ENCODE measurements around the gene MNT.

Gene MNT

DNA sequence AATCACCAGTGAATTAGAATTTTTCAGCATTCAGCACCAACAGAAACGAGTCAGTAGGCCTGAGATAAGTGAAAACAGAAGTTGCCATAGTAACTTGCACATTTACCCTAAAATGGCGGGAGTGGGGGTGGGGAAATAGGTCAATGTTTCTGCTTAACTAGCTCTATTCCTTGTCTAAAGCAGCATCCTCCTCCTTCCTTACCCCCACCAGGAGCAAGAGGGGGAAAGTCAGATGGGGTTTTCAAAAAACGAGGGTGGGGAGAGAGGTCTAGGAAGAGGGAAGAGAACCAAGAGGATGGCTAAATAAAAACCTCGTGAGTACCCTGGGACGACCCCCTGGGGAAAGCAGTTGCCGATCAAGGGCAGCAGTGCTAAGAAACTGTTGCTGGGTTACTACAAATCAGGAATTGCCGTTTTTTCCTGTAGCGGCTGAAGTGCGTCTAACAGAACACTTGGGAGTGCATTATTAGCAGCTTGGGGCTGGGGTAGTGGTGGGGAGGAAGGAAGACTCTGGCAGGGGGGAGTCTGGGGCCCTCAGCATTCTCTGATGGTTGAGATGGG lies 34.4 kb upstream of the MNT start:
- Mint-ChIP-seq H3K36me3 (ENCODE audit: low read depth) (peaks cover 52% of the 10 kb centered on the region), H3K27me3 (ENCODE audit: low read depth) (no peaks in the 10 kb centered on the region), H3K9me3 (no peaks in the 10 kb centered on the region), H3K4me3 (peak overlapping the region in 1 of 3 experiments; percentile 66), H3K27ac (peak overlapping the region; percentile 31 to 89 (median 56)), H3K4me1 (peaks cover 22% of the 10 kb centered on the region)
- TF ChIP-seq, protein P1, sequence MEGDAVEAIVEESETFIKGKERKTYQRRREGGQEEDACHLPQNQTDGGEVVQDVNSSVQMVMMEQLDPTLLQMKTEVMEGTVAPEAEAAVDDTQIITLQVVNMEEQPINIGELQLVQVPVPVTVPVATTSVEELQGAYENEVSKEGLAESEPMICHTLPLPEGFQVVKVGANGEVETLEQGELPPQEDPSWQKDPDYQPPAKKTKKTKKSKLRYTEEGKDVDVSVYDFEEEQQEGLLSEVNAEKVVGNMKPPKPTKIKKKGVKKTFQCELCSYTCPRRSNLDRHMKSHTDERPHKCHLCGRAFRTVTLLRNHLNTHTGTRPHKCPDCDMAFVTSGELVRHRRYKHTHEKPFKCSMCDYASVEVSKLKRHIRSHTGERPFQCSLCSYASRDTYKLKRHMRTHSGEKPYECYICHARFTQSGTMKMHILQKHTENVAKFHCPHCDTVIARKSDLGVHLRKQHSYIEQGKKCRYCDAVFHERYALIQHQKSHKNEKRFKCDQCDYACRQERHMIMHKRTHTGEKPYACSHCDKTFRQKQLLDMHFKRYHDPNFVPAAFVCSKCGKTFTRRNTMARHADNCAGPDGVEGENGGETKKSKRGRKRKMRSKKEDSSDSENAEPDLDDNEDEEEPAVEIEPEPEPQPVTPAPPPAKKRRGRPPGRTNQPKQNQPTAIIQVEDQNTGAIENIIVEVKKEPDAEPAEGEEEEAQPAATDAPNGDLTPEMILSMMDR (IDR thresholded peaks at IDR 0.05; ENCODE audit: unreplicated experiment in 3 of 3), result no peak

DNA sequence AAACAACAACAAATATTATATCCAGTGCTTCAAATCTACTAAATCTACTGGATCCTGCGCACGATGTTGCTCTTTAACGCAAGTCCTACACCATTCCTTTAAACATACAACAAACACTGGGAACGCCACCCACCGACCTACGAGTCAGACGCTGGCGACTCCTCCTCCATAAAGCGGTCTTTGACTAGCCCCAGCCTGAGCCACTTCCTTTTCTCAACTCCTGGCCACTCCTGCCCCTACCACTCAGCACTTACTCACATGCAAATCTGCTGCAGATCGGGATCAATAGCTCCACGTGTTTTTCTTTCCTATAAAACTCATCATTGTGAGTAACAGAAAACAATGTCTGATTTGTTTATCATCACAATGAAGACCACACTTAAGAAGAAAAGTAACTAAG lies 32.8 kb upstream of the MNT start:
- Mint-ChIP-seq H3K27me3 (ENCODE audit: low read depth) (no peaks in the 10 kb centered on the region), H3K9me3 (no peaks in the 10 kb centered on the region), H3K4me1 (peaks cover 22% of the 10 kb centered on the region), H3K27ac (peak overlapping the region in 1 of 3 experiments; percentile 63), H3K4me3 (no peak overlapping the region), H3K36me3 (ENCODE audit: low read depth) (peaks cover 44% of the 10 kb centered on the region)
- TF ChIP-seq, protein P1 (IDR thresholded peaks at IDR 0.05; ENCODE audit: unreplicated experiment in 3 of 3), result no peak

GRCh38 chr17:2427910-2428309 lies 27.1 kb upstream of the MNT start:
- Mint-ChIP-seq H3K27me3 (ENCODE audit: low read depth) (no peaks in the 10 kb centered on the region), H3K36me3 (ENCODE audit: low read depth) (peaks cover 33% of the 10 kb centered on the region), H3K9me3 (no peaks in the 10 kb centered on the region), H3K4me1 (no peaks in the 10 kb centered on the region), H3K27ac (no peak overlapping the region), H3K4me3 (no peak overlapping the region)
- TF ChIP-seq, protein P1 (IDR thresholded peaks at IDR 0.05; ENCODE audit: unreplicated experiment in 3 of 3), result no peak

- no peaks in the 10 kb centered on the region for H3K9me3 Mint-ChIP-seq
- no peaks in the 10 kb centered on the region for H3K27me3 Mint-ChIP-seq (ENCODE audit: low read depth)
- no peak overlapping the region for H3K27ac Mint-ChIP-seq
- H3K4me3 Mint-ChIP-seq, result no peak overlapping the region
- H3K4me1 Mint-ChIP-seq, result no peaks in the 10 kb centered on the region
- TF ChIP-seq, protein P1 (IDR thresholded peaks at IDR 0.05; ENCODE audit: unreplicated experiment in 3 of 3), result no peak
- H3K36me3 Mint-ChIP-seq (ENCODE audit: low read depth), result peaks cover 27% of the 10 kb centered on the region
Observed at GRCh38 chr17:2427215-2427614, 26.4 kb upstream of the MNT start.

DNA sequence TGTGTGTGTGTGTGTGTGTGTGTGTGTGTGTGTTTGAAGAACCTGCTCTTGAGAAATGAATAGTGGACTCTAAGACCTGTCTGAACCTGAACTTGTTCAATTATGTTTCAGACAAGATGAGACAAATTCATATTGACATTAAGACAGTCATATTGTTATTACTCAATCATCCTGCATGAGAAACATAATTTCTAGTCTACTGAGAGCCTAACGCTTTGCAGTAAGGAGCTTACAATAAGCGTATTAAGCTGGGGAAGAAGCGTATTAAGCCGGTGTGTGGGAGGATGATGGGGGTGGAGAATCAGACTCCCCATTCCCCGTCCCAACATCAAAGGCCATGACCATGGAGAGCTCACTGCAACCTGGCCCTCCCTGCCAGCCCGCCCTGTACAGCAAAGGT lies 22.4 kb upstream of the MNT start:
- Mint-ChIP-seq H3K27ac (peak overlapping the region in 1 of 3 experiments; percentile 71), H3K9me3 (no peaks in the 10 kb centered on the region), H3K4me3 (no peak overlapping the region), H3K4me1 (no peaks in the 10 kb centered on the region), H3K36me3 (ENCODE audit: low read depth) (peaks cover 48% of the 10 kb centered on the region), H3K27me3 (ENCODE audit: low read depth) (no peaks in the 10 kb centered on the region)
- TF ChIP-seq, protein P1 (IDR thresholded peaks at IDR 0.05; ENCODE audit: unreplicated experiment in 3 of 3), result no peak

Data from nephron (organoid).